ENCODE data around the gene GEMIN8. TPM values are rescaled to one million over a fixed set of nuclear protein-coding genes. Genes with fewer than 3 reads are reported as not detected.

The GEMIN8 gene
- total RNA-seq, 1 experiment from 2014 or later = 14.8 TPM

- H3K36me3 Mint-ChIP-seq (ENCODE audit: insufficient read depth in 1 of 3, low read depth in 3 of 3) = no peaks in the 10 kb centered on the region
- H3K27ac ChIP-seq (ENCODE audit: insufficient read length, low read depth, low read length) = no peak overlapping the region
- H4K5ac ChIP-seq (ENCODE audit: insufficient read length, low read depth, low read length) = no peak overlapping the region
- H3K9me3 Mint-ChIP-seq = peaks cover 21 to 38% of the 10 kb centered on the region in 2 experiments
- no peak for DNase-seq
- no peak for TF ChIP-seq CTCF (conservative IDR thresholded peaks at IDR 0.05)
- H3K4ac ChIP-seq (ENCODE audit: low read depth, low read length) = no peak overlapping the region
- H2AFZ ChIP-seq (ENCODE audit: low read length) = no peak overlapping the region
- no peak overlapping the region for H3K4me3 Mint-ChIP-seq
- no peaks in the 10 kb centered on the region for H3K9me3 ChIP-seq (ENCODE audit: control insufficient read depth, low read depth, low read length)
- no peak overlapping the region for H4K91ac ChIP-seq (ENCODE audit: insufficient read length, low read depth, low read length)
- no peak overlapping the region for H3K4me2 ChIP-seq (ENCODE audit: insufficient read depth, insufficient read length, low read length)
- no peaks in the 10 kb centered on the region for H3K4me1 ChIP-seq (ENCODE audit: insufficient read depth, low read length)
- no peak overlapping the region for H4K8ac ChIP-seq (replicated peaks; ENCODE audit: insufficient read length, low read depth, low read length)
- no peak overlapping the region for H3T11ph ChIP-seq (ENCODE audit: low read length)
- no peaks in the 10 kb centered on the region for H3K4me1 Mint-ChIP-seq
- H3K27ac Mint-ChIP-seq = no peak overlapping the region
- H3K14ac ChIP-seq (ENCODE audit: insufficient read depth, low read length) = no peak overlapping the region
- H3K9ac ChIP-seq (ENCODE audit: extremely low read depth, insufficient read length, low read length) = no peak overlapping the region
- no peaks in the 10 kb centered on the region for H3K79me2 ChIP-seq (ENCODE audit: insufficient read depth, low read length)
- H2BK20ac ChIP-seq (ENCODE audit: low read depth, low read length, poor library complexity, severe bottlenecking) = no peak overlapping the region
- H2BK120ac ChIP-seq (ENCODE audit: low read depth, low read length, poor library complexity, severe bottlenecking) = no peak overlapping the region
- H2BK15ac ChIP-seq (ENCODE audit: low read depth, low read length) = no peak overlapping the region
- H3K18ac ChIP-seq (ENCODE audit: insufficient read length, low read depth, low read length) = no peak overlapping the region
- H2BK5ac ChIP-seq (ENCODE audit: insufficient read length, low read length) = no peak overlapping the region
- H2AK5ac ChIP-seq (ENCODE audit: insufficient read length, low read length) = no peak overlapping the region
- no peak overlapping the region for H3K23ac ChIP-seq (ENCODE audit: insufficient read length, low read depth, low read length)
- no peaks in the 10 kb centered on the region for H3K23me2 ChIP-seq (ENCODE audit: insufficient read length, low read depth, low read length, poor library complexity, severe bottlenecking)
- H3K27me3 Mint-ChIP-seq (ENCODE audit: low read depth) = no peaks in the 10 kb centered on the region
- H4K20me1 ChIP-seq (ENCODE audit: control insufficient read depth, insufficient read depth, insufficient read length) = no peaks in the 10 kb centered on the region
- H3K79me1 ChIP-seq (ENCODE audit: insufficient read depth, low read depth, low read length, poor library complexity, severe bottlenecking) = no peaks in the 10 kb centered on the region
- H3K27me3 ChIP-seq (ENCODE audit: insufficient read depth, low read length) = no peaks in the 10 kb centered on the region
- H3K56ac ChIP-seq (ENCODE audit: insufficient read length, low read depth, low read length) = no peak overlapping the region
- H2BK12ac ChIP-seq (ENCODE audit: insufficient read length, low read depth, low read length) = no peak overlapping the region
Observed at GRCh38 chrX:14076639-14077038, 46.9 kb upstream of the GEMIN8 start.

All from H9 (cell line).